SK-N-SH treated with all-trans-retinoic acid at 6 μM for 48 hours (cell line): ENCODE measurements around the gene KDM4B.

Source experiments
- CREB5 ChIP-seq: fragments of 250-450 bp; sonication (Bioruptor Pico); IDR thresholded peaks from 2 replicates; pipeline ENCODE4 v1.5.1; 2020; ENCODE audit warnings: low read depth, mild to moderate bottlenecking, moderate library complexity
- ESRRG ChIP-seq: fragments of 250-450 bp; sonication (Bioruptor Pico); IDR thresholded peaks from 2 replicates; pipeline ENCODE4 v1.6.1; 2021; ENCODE audit warnings: mild to moderate bottlenecking
- ZNF8 ChIP-seq: fragments of 450-650 bp; formaldehyde crosslinking; IDR thresholded peaks from 2 replicates; pipeline ENCODE4 v1.5.0; 2020; ENCODE audit warnings: mild to moderate bottlenecking, moderate library complexity

- TF ChIP-seq ESRRG (CRISPR knock-in tag): no peak
- TF ChIP-seq CREB5: no peak
- no peak for TF ChIP-seq ZNF8
Observed at GRCh38 chr19:4980838-4981680, 12.1 kb downstream of the KDM4B start.
